Heart left ventricle (tissue), 13 donors: Measurements from ENCODE around the gene PIK3CA.
"Not testable (repeated sequence)": the region's sequence is repeated elsewhere in the genome, so short reads cannot be mapped to it uniquely, and the experiment has no call there.

Experiments used
- POLR2A ChIP-seq, 2 donors: fragments of 450-650 bp; IDR thresholded peaks; one replicate each; pipeline ENCODE4 v1.6.1; 2017; ENCODE audit warnings: antibody characterized with exemption in 2 of 2, mild to moderate bottlenecking in 2 of 2, moderate library complexity in 2 of 2
- TF ChIP-seq, protein P1 (sequence below), 12 donors: fragments of 200-600 bp; sonication (generic) in 4 of 12; IDR thresholded peaks; one replicate each; pipeline versions ENCODE4 v1.5.0 to v1.8.0; 2018 to 2022; ENCODE audit warnings: antibody characterized with exemption in 12 of 12, mild to moderate bottlenecking in 5 of 12
- donor health status: ischemic (EF 13 %, LVEDD 7.1; RV severe dilation, severe dysfunction).
- donor health status: DM: no; HTN: yes; CAD: no.
- donor health status: DM: no; HTN: no; CAD: no.
- donor health status: ischemic (EF 25% LVEDD 6.9; RV normal size, moderate dysfunction).
- donor health status: ischemic (EF 25% LVEDD 5.7; RV mildly dilated, moderate dysfunction).
- donor health status: ischemic (EF 35%, LVEDD 5.7; RV mildly dilated, moderate dysfunction).
- donor health status: nonischemic (EF 11% LVEDD 7.7; RV severe dilation, severe dysfunction).
- donor health status: DM: yes; HTN: yes; CAD: no.
- donor health status: PGD.
- donor health status: ischemic (EF 29% LVEDD 5.4; RV normal size, mild dysfunction).
- donor health status: nonischemic (EF 23%, LVEDD 6.1; RV moderate dilation, normal function).

DNA sequence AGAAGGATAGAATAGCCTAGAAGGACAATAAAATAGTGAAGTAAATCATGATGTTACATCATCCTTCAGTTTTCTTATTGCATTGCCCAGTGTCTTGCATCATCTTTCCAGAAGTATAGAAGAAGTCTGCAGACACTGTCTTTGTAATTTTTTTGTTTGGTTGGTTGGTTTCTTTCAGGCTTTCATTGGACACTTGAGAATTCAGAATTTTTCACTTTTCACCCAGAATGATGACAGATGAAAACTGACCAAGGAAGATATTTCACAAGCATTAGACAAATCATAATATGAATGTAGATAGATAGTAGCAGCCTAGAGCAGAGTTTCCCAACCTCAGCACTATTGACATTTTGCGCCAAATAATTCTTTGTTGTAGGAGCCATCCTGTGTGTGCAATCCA, 67.4 kb downstream of the PIK3CA start:
- TF ChIP-seq, protein P1, sequence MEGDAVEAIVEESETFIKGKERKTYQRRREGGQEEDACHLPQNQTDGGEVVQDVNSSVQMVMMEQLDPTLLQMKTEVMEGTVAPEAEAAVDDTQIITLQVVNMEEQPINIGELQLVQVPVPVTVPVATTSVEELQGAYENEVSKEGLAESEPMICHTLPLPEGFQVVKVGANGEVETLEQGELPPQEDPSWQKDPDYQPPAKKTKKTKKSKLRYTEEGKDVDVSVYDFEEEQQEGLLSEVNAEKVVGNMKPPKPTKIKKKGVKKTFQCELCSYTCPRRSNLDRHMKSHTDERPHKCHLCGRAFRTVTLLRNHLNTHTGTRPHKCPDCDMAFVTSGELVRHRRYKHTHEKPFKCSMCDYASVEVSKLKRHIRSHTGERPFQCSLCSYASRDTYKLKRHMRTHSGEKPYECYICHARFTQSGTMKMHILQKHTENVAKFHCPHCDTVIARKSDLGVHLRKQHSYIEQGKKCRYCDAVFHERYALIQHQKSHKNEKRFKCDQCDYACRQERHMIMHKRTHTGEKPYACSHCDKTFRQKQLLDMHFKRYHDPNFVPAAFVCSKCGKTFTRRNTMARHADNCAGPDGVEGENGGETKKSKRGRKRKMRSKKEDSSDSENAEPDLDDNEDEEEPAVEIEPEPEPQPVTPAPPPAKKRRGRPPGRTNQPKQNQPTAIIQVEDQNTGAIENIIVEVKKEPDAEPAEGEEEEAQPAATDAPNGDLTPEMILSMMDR (IDR thresholded peaks at IDR 0.05), result not testable (repeated sequence)
- TF ChIP-seq POLR2A (IDR thresholded peaks at IDR 0.05), result not testable (repeated sequence)
